Mesendoderm (in vitro differentiated cells): ENCODE measurements around the gene GFOD2.

ENCODE experiments used
- DNase-seq: peaks from one replicate; pipeline ENCODE4 v3.0.0; 2013
- H2AK5ac ChIP-seq: 2 replicates; pipeline ENCODE4 v1.6.1; 2013; ENCODE audit warnings: low read length, inconsistent platforms
- H2BK120ac ChIP-seq: 2 replicates; pipeline ENCODE4 v1.6.1; 2013; ENCODE audit warnings: low read depth, mild to moderate bottlenecking, low read length, moderate library complexity, mixed read lengths
- H2BK15ac ChIP-seq: replicated peaks from 2 replicates; pipeline ENCODE4 v1.6.1; 2013; ENCODE audit warnings: low read depth, mild to moderate bottlenecking, moderate library complexity
- H2BK5ac ChIP-seq: 2 replicates; pipeline ENCODE4 v1.6.1; 2013; ENCODE audit warnings: low read length, inconsistent platforms
- H3K18ac ChIP-seq: 2 replicates; pipeline ENCODE4 v1.6.1; 2013; ENCODE audit warnings: mild to moderate bottlenecking, low read length, mixed read lengths
- H3K23ac ChIP-seq: one replicate; pipeline ENCODE4 v1.6.1; 2013; ENCODE audit warnings: low read length
- H3K27ac ChIP-seq: 2 replicates; pipeline ENCODE4 v1.5.1; 2013; ENCODE audit warnings: low read depth, mild to moderate bottlenecking, inconsistent platforms, low read length, moderate library complexity
- H3K27me3 ChIP-seq: 2 replicates; pipeline ENCODE4 v1.6.1; 2013; ENCODE audit warnings: low read length, control low read depth, mild to moderate bottlenecking, inconsistent platforms; ENCODE audit not compliant: insufficient read depth, poor library complexity
- H3K36me3 ChIP-seq: 2 replicates; pipeline ENCODE4 v1.6.1; 2013; ENCODE audit warnings: low read length, inconsistent platforms; ENCODE audit not compliant: control insufficient read depth, insufficient read depth
- H3K4ac ChIP-seq: one replicate; pipeline ENCODE4 v1.6.1; 2013; ENCODE audit warnings: low read depth, mild to moderate bottlenecking, low read length, moderate library complexity
- H3K4me1 ChIP-seq: 2 replicates; pipeline ENCODE4 v1.6.1; 2013; ENCODE audit warnings: low read depth, low read length, inconsistent platforms; ENCODE audit not compliant: control insufficient read depth
- H3K4me2 ChIP-seq: 2 replicates; pipeline ENCODE4 v1.6.1; 2013; ENCODE audit warnings: low read length
- H3K4me3 ChIP-seq: 2 replicates; pipeline ENCODE4 v1.5.1; 2013; ENCODE audit warnings: mild to moderate bottlenecking, low read length
- H3K56ac ChIP-seq: one replicate; pipeline ENCODE4 v1.6.1; 2013; ENCODE audit warnings: low read length
- H3K79me1 ChIP-seq: 2 replicates; pipeline ENCODE4 v1.6.1; 2013; ENCODE audit warnings: low read length, inconsistent platforms
- H3K79me2 ChIP-seq: 2 replicates; pipeline ENCODE4 v1.6.1; 2013; ENCODE audit warnings: mild to moderate bottlenecking, low read length; ENCODE audit not compliant: control insufficient read depth, insufficient read depth
- H3K9ac ChIP-seq: 2 replicates; pipeline ENCODE4 v1.6.1; 2013; ENCODE audit warnings: low read length, inconsistent platforms
- H4K5ac ChIP-seq: one replicate; pipeline ENCODE4 v1.6.1; 2013; ENCODE audit warnings: low read length
- H4K8ac ChIP-seq: one replicate; pipeline ENCODE4 v1.6.1; 2013; ENCODE audit warnings: low read depth, mild to moderate bottlenecking, control low read depth, low read length, moderate library complexity
- WGBS: extraction: QIAGEN DNeasy Blood & Tissue Kit; methylation state at CpG from one replicate; pipeline ENCODE4 v1.1.7; 2013; ENCODE audit warnings: low lambda C conversion rate, missing lambda C conversion rate; ENCODE audit not compliant: insufficient coverage; ENCODE audit errors: extremely low coverage; 5-methylcytosine and 5-hydroxymethylcytosine counted together

The GFOD2 gene

DNA sequence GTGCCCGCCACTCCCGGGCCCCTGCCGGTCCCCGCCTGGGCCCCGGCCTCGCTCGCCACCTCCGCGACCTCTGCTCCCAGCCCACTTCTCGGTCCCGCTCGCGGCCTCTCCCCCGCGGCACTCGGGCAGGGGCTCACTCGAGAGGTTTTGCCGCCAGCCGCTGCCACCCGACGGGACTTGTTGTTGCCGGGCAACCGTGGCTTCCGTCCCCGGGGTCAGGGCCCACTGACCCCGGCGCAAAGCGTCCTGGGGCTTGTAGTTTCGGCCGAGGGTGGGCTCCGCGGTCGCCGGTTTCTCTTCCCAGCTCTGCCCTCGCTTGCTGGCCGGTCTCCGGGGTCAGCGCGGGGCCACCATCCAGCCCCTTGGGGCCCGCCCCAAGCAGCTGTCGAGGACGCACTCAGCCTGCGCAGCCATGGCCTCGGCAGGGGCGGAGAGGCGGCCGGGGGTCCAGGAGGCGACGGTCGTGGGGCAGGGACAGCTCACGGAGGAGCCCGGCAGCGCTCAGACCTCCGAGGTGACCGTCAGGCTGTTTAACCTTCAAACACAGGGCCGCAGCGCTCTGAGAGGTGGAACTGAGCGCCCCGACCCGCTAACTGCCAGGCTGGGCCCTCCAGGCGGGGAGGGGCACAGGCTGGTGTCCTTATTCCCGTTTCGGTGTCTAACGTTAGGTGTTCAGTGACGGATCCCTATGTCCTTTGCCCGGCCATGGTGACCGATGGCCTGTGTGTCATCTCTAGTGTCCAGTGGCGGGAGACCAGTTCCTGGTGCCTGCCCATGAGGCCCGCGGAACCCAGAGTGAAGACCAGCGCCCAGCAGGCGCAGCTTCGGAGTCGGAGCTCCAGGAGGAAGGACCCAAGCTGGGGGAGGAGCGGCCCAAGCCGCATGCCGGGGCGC lies 52.3 kb downstream of the GFOD2 start, which contains the start of the genes C16orf86 and ENKD1:
TSS of gene C16orf86 (plus strand) at position 256 of the 894 bp plus-strand sequence. CDS start at position 413, 157 bp downstream.
TSS of gene ENKD1 (minus strand) at position 192 of the 894 bp plus-strand sequence. CDS start 308 bp downstream, outside the sequence.
- WGBS = no CpG with 5 or more reads among the region's 78 CpGs

DNA sequence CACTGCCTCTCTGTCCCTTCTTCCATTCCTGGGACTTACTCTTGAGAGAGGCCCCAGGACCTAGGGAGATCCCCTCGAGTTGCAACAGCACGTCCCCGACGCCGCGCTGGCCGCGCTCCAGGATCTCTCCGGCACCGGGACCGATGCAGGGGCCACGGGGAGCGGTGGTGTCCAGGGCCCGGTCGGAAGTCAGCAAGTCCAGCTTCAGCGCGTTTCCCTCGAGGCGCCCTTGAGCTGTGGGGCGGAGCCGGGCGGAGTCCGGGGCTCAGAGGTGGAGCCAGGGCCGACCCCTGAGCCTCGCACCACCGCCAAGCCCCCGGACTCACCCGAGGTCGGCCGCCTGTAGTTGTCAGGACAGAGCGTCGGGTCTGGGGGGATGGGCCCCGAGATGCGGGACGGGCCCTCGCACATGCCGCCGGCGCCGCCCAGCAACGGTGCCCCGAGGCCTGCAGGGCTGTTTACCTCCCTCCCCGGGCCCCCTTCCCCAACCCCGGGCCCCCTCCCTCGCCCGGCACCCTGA lies 53.0 kb downstream of the GFOD2 start:
- H3K4me3 ChIP-seq = peak overlapping the region; percentile 58
- peak overlapping the region; percentile 70 for H3K4me2 ChIP-seq
- H3K18ac ChIP-seq = no peak overlapping the region
- H4K8ac ChIP-seq = no peak overlapping the region
- peaks cover 2% of the 10 kb centered on the region for H3K4me1 ChIP-seq
- no CpG with 5 or more reads among the region's 46 CpGs for WGBS
- no peaks in the 10 kb centered on the region for H3K36me3 ChIP-seq
- H3K56ac ChIP-seq = peak overlapping the region; percentile 82
- H3K9ac ChIP-seq = peak overlapping the region; percentile 72
- no peak overlapping the region for H2BK120ac ChIP-seq
- no peak overlapping the region for H3K23ac ChIP-seq
- no peak overlapping the region for H2BK5ac ChIP-seq
- peak; percentile 45 for DNase-seq
- no peak overlapping the region for H3K27ac ChIP-seq
- H2BK15ac ChIP-seq = no peak overlapping the region
- H3K4ac ChIP-seq = no peak overlapping the region
- H3K79me2 ChIP-seq = no peaks in the 10 kb centered on the region
- no peaks in the 10 kb centered on the region for H3K79me1 ChIP-seq
- no peaks in the 10 kb centered on the region for H3K27me3 ChIP-seq
- no peak overlapping the region for H2AK5ac ChIP-seq
- no peak overlapping the region for H4K5ac ChIP-seq

More for the DNA sequence above, 52.3 kb downstream of the GFOD2 start, which contains the start of the genes C16orf86 and ENKD1:
- no peak within 1 kb of the TSS for H3K27ac ChIP-seq
- no peak within 1 kb of the TSS for H2BK120ac ChIP-seq
- H3K18ac ChIP-seq = peak within 1 kb of the TSS; percentile 51
- no peak within 1 kb of the TSS for H2BK5ac ChIP-seq
- H2AK5ac ChIP-seq = no peak within 1 kb of the TSS
- H3K79me1 ChIP-seq = no peaks in the 10 kb centered on the region
- no peak within 1 kb of the TSS for H2BK15ac ChIP-seq
- H3K4me2 ChIP-seq = peak within 1 kb of the TSS; percentile 70
- H3K27me3 ChIP-seq = no peaks in the 10 kb centered on the region
- no peak within 1 kb of the TSS for H3K23ac ChIP-seq
- H4K8ac ChIP-seq = no peak within 1 kb of the TSS
- peak within 1 kb of the TSS; percentile 58 for H3K4me3 ChIP-seq
- peak; percentile 91 for DNase-seq
- H3K9ac ChIP-seq = peak within 1 kb of the TSS; percentile 77
- no peaks in the 10 kb centered on the region for H3K79me2 ChIP-seq
- no peak within 1 kb of the TSS for H3K4ac ChIP-seq
- no peaks in the 10 kb centered on the region for H3K36me3 ChIP-seq
- H3K4me1 ChIP-seq = peaks cover 2% of the 10 kb centered on the region
- H3K56ac ChIP-seq = peak within 1 kb of the TSS; percentile 90
- no peak within 1 kb of the TSS for H4K5ac ChIP-seq

DNA sequence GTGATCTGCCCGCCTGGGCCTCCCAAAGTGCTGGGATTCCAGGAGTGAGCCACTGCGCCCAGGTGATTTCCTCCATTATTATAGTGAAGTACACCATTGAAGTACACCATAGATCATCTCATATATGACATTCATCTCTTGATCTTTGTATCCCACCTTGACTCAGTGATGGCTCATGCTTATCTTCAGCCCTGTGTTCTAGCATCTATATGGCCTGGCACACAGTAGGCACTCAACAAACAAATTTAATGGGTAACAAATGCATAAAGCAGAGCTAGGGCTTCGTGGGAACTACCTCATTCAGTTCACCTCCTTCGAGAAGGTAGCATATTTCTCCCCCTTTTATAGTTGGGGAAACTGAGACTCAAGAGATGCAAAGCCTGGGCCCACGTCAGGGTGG lies 53.5 kb downstream of the GFOD2 start:
- Histone ChIP-seq H3K27ac (no peak overlapping the region), H3K4me3 (no peak overlapping the region), H3K4ac (no peak overlapping the region), H4K5ac (no peak overlapping the region), H4K8ac (no peak overlapping the region), H3K27me3 (no peaks in the 10 kb centered on the region), H3K4me1 (peaks cover 2% of the 10 kb centered on the region), H2BK15ac (no peak overlapping the region), H2BK120ac (no peak overlapping the region), H3K36me3 (no peaks in the 10 kb centered on the region), H3K79me1 (no peaks in the 10 kb centered on the region), H3K23ac (no peak overlapping the region), H3K9ac (peak overlapping the region; percentile 72), H2BK5ac (no peak overlapping the region), H3K18ac (no peak overlapping the region), H3K56ac (peak overlapping the region; percentile 82), H3K79me2 (no peaks in the 10 kb centered on the region), H2AK5ac (no peak overlapping the region), H3K4me2 (peak overlapping the region; percentile 70)
- DNase-seq = no peak
- no CpG with 5 or more reads among the region's 5 CpGs for WGBS

DNA sequence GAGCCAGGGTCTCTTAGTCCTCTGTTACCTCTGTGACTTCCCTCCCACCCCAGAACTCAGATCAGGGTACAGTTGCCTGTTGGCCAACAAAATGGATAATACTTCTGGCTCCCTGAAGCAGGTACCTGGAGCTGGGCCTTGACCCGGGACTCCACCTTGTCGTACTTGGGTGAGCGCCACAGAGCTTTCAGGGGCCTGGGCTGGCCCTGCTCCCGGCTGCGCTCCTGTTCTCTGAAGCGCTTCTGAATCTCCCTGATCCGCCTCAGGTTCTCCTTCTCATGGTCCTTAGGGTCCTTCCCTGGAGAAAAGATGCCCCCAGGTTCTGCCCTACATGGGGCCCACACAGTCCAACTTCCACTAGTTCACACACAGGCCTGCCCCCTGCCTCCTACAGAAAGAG lies 54.2 kb downstream of the GFOD2 start:
- Histone ChIP-seq H3K4me3 (no peak overlapping the region), H2BK120ac (no peak overlapping the region), H3K56ac (no peak overlapping the region), H3K79me1 (no peaks in the 10 kb centered on the region), H2BK5ac (no peak overlapping the region), H3K4me1 (peaks cover 2% of the 10 kb centered on the region), H3K36me3 (no peaks in the 10 kb centered on the region), H3K27me3 (no peaks in the 10 kb centered on the region), H4K5ac (no peak overlapping the region), H3K4ac (no peak overlapping the region), H3K18ac (no peak overlapping the region), H4K8ac (no peak overlapping the region), H3K9ac (no peak overlapping the region), H3K23ac (no peak overlapping the region), H3K4me2 (no peak overlapping the region), H3K79me2 (no peaks in the 10 kb centered on the region), H2BK15ac (no peak overlapping the region), H2AK5ac (no peak overlapping the region), H3K27ac (no peak overlapping the region)
- DNase-seq = no peak
- WGBS = no CpG with 5 or more reads among the region's 7 CpGs

DNA sequence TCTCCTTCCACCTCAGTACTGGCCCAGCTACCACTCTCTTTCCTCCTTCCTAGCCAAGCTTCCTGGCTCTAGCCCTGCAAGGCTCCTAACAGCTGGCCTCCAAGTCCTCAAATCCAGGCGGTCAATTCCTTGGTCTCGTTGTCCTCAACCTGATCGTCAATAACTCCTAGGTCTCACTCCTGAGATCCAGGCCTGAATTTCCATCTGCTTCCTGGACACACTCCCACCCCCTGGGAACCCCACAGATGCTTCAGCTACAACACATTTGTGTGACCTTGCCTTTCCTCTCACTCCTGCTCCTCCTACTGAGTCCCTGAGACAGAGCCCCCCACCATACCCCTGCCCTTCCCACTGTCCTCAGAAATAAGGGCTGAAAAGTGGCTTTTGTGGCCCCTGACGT lies 54.9 kb downstream of the GFOD2 start:
- WGBS = no CpG with 5 or more reads among the region's 4 CpGs

More for the DNA sequence above, 54.9 kb downstream of the GFOD2 start:
- Histone ChIP-seq H3K4ac (no peak overlapping the region), H2BK120ac (no peak overlapping the region), H3K79me2 (no peaks in the 10 kb centered on the region), H3K79me1 (no peaks in the 10 kb centered on the region), H3K4me3 (no peak overlapping the region), H4K5ac (no peak overlapping the region), H3K18ac (no peak overlapping the region), H3K27ac (no peak overlapping the region), H3K4me2 (no peak overlapping the region), H3K36me3 (no peaks in the 10 kb centered on the region), H3K4me1 (peaks cover 2% of the 10 kb centered on the region), H3K27me3 (no peaks in the 10 kb centered on the region), H2AK5ac (no peak overlapping the region), H3K23ac (no peak overlapping the region), H2BK5ac (no peak overlapping the region), H4K8ac (no peak overlapping the region), H3K9ac (no peak overlapping the region), H2BK15ac (no peak overlapping the region), H3K56ac (no peak overlapping the region)
- DNase-seq = no peak
